GM18511 (cell line): Measurements from ENCODE around the gene LRP10.

ENCODE experiments used
- ATAC-seq: cut with Tn5 transposase; IDR thresholded peaks from one replicate; pipeline ENCODE4 v1.9.1; 2021; ENCODE audit warnings: mild to moderate bottlenecking, moderate library complexity; ENCODE audit not compliant: unreplicated experiment

LRP10 gene

GRCh38 chr14:22864979-22865378 is 6.6 kb upstream of the LRP10 start:
- ATAC-seq = no peak

GRCh38 chr14:22865424-22866405 is 5.8 kb upstream of the LRP10 start:
- ATAC-seq = no peak

GRCh38 chr14:22866874-22867273 is 4.7 kb upstream of the LRP10 start:
- no peak for ATAC-seq

GRCh38 chr14:22870811-22871223 is 723 bp upstream of the LRP10 start:
- ATAC-seq = peak; percentile 46

- peak; percentile 28 for ATAC-seq
Measured at GRCh38 chr14:22872033-22872832, 693 bp downstream of the LRP10 start.

- ATAC-seq = no peak
Measured at GRCh38 chr14:22872833-22873520, 1.4 kb downstream of the LRP10 start.

GRCh38 chr14:22875003-22875747 is 3.6 kb downstream of the LRP10 start:
- ATAC-seq = no peak

GRCh38 chr14:22875748-22876319 is 4.3 kb downstream of the LRP10 start:
- no peak for ATAC-seq

GRCh38 chr14:22877000-22877501 is 5.5 kb downstream of the LRP10 start:
- no peak for ATAC-seq

GRCh38 chr14:22878271-22879246 is 7.0 kb downstream of the LRP10 start:
- ATAC-seq = no peak

GRCh38 chr14:22882064-22882463 is 10.5 kb downstream of the LRP10 start:
- no peak for ATAC-seq

GRCh38 chr14:22882529-22883172 is 11.1 kb downstream of the LRP10 start:
- ATAC-seq = no peak

- no peak for ATAC-seq
Measured at GRCh38 chr14:22883173-22883976, 11.8 kb downstream of the LRP10 start, which contains the start of gene REM2. REM2 (plus strand) TSS chr14:22883222; CDS start chr14:22883288, 66 bp downstream.

- ATAC-seq = no peak
Measured at GRCh38 chr14:22884076-22884737, 12.7 kb downstream of the LRP10 start.

GRCh38 chr14:22884738-22885523 is 13.4 kb downstream of the LRP10 start:
- no peak for ATAC-seq

- no peak for ATAC-seq
Measured at GRCh38 chr14:22885975-22886374, 14.4 kb downstream of the LRP10 start.
